Progenitor cell of endocrine pancreas (in vitro differentiated cells): ENCODE measurements around the gene MYL3. TPM values are rescaled to one million over a fixed set of nuclear protein-coding genes. Genes with fewer than 3 reads are reported as not detected.

Source experiments
- DNase-seq: peaks from one replicate; pipeline ENCODE4 v3.0.0; 2021; ENCODE audit warnings: low spot score; ENCODE audit not compliant: unreplicated experiment
- H3K27ac Mint-ChIP-seq: 2 replicates; pipeline ENCODE4 v1.8.0; 2021; ENCODE audit warnings: mild to moderate bottlenecking, moderate library complexity, mixed read lengths
- H3K27me3 Mint-ChIP-seq: 2 replicates; pipeline ENCODE4 v1.8.0; 2021; ENCODE audit warnings: mixed read lengths
- H3K36me3 Mint-ChIP-seq: 2 replicates; pipeline ENCODE4 v1.8.0; 2022; ENCODE audit warnings: mixed read lengths; ENCODE audit not compliant: insufficient read depth
- H3K4me1 Mint-ChIP-seq: 2 replicates; pipeline ENCODE4 v1.8.0; 2021; ENCODE audit warnings: low read depth, mixed read lengths
- H3K4me3 Mint-ChIP-seq: 2 replicates; pipeline ENCODE4 v1.8.0; 2021; ENCODE audit warnings: low read depth, mild to moderate bottlenecking, moderate library complexity, mixed read lengths
- H3K9me3 Mint-ChIP-seq: 2 replicates; pipeline ENCODE4 v1.8.0; 2021; ENCODE audit warnings: low read depth, mixed read lengths
- CTCF ChIP-seq: fragments of 200-600 bp; sonication (generic); IDR thresholded peaks from one replicate; pipeline ENCODE4 v1.5.0; 2021; ENCODE audit warnings: antibody characterized with exemption, mild to moderate bottlenecking; ENCODE audit not compliant: unreplicated experiment
- total RNA-seq: library from RNA; stranded (reverse); gene quantifications from 2 replicates; pipeline ENCODE4 v1.2.1, GENCODE V29; 2021

Gene MYL3
- total RNA-seq, 1 donor from 2014 or later: not detected

- H3K9me3 Mint-ChIP-seq: no peaks in the 10 kb centered on the region
- H3K4me3 Mint-ChIP-seq: no peak overlapping the region
- H3K27me3 Mint-ChIP-seq: peaks cover 3% of the 10 kb centered on the region
- H3K36me3 Mint-ChIP-seq: no peaks in the 10 kb centered on the region
- DNase-seq: no peak
- no peaks in the 10 kb centered on the region for H3K4me1 Mint-ChIP-seq
- H3K27ac Mint-ChIP-seq: no peak overlapping the region
- TF ChIP-seq CTCF: no peak
These were observed 39.0 kb upstream of the MYL3 start for GRCh38 chr3:46902188-46902631.

- Mint-ChIP-seq H3K4me1 (no peaks in the 10 kb centered on the region), H3K36me3 (no peaks in the 10 kb centered on the region), H3K27me3 (peaks cover 1% of the 10 kb centered on the region), H3K9me3 (no peaks in the 10 kb centered on the region), H3K4me3 (no peak overlapping the region), H3K27ac (no peak overlapping the region)
- no peak for TF ChIP-seq CTCF
- DNase-seq: no peak
These were observed 38.4 kb upstream of the MYL3 start for GRCh38 chr3:46901591-46902187.

- Mint-ChIP-seq H3K27me3 (peaks cover 8% of the 10 kb centered on the region), H3K9me3 (no peaks in the 10 kb centered on the region), H3K36me3 (no peaks in the 10 kb centered on the region), H3K4me1 (no peaks in the 10 kb centered on the region), H3K4me3 (no peak overlapping the region), H3K27ac (no peak overlapping the region)
- TF ChIP-seq CTCF: no peak
- no peak for DNase-seq
These were observed 37.8 kb upstream of the MYL3 start for GRCh38 chr3:46901061-46901460.

- no peak for TF ChIP-seq CTCF
- Mint-ChIP-seq H3K36me3 (no peaks in the 10 kb centered on the region), H3K4me1 (no peaks in the 10 kb centered on the region), H3K9me3 (no peaks in the 10 kb centered on the region), H3K4me3 (no peak overlapping the region), H3K27ac (no peak overlapping the region), H3K27me3 (peaks cover 13% of the 10 kb centered on the region)
- DNase-seq: no peak
These were observed 37.1 kb upstream of the MYL3 start for GRCh38 chr3:46900356-46900755.

GRCh38 chr3:46900007-46900292, 36.7 kb upstream of the MYL3 start:
- H3K4me3 Mint-ChIP-seq: no peak overlapping the region
- DNase-seq: no peak
- peaks cover 17% of the 10 kb centered on the region for H3K27me3 Mint-ChIP-seq
- no peak overlapping the region for H3K27ac Mint-ChIP-seq
- no peak for TF ChIP-seq CTCF
- H3K4me1 Mint-ChIP-seq: no peaks in the 10 kb centered on the region
- H3K36me3 Mint-ChIP-seq: no peaks in the 10 kb centered on the region
- no peaks in the 10 kb centered on the region for H3K9me3 Mint-ChIP-seq
